ENCODE results near the gene LMX1B.

DNA sequence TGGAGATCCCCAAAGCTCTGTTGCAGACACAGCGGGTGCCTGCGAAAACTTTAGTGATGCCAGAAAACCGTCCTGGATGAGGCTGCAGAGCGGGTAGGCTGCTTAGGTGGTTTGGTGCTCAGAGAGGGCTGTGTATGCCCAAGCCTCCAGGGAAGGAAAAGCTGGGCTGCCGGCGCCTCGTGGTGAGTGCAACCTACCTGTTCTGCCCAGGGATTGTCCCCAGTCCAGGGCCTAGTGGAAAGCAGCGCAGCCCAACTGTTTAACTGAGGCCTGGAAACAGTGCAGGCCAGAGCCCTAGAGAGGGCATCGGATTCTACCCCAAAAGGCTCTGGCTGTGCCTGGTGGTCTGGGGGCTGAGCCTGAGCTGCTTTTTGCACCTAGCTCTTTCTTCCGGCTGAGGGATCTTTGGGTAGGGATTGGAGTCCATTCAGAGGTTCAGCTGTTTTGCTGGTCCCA lies 2.8 kb downstream of the LMX1B start:
- TF ChIP-seq POLR2A (IDR thresholded peaks at IDR 0.05; ENCODE audit: low read depth, low read length) (no peak), POLR2AphosphoS5 (IDR thresholded peaks at IDR 0.05; ENCODE audit: low read depth, low read length) (no peak), TAF1 (IDR thresholded peaks at IDR 0.05; ENCODE audit: low read depth, low read length) (no peak), POU2F2 (IDR thresholded peaks at IDR 0.05; ENCODE audit: low read depth, low read length) (no peak), SPI1 (IDR thresholded peaks at IDR 0.05; ENCODE audit: low read depth, low read length) (no peak)

All from GM12891 (cell line).